Body of pancreas (tissue), 4 donors: Measurements from ENCODE around the gene DBX1. TPM values are rescaled to one million over a fixed set of nuclear protein-coding genes. Genes with fewer than 3 reads are reported as not detected.

Source experiments
- ATAC-seq: fragments of 150-250 bp; one replicate; pipeline ENCODE4 v1.9.1; 2016
- DNase-seq, 4 donors: peaks; one replicate each; pipeline ENCODE4 v3.0.0-alpha.2; 2019
- H3K27ac ChIP-seq, 4 donors: fragments of 200-600 bp; sonication (generic); 1 replicate in 3 of 4; 2 replicates in 1 of 4; pipeline versions ENCODE4 v1.5.1 to v1.6.1; 2016 to 2019; ENCODE audit warnings: mild to moderate bottlenecking in 1 of 4, mixed read lengths in 1 of 4, moderate library complexity in 1 of 4
- H3K27me3 ChIP-seq, 2 donors: fragments of 200-600 bp; sonication (generic); one replicate each; pipeline ENCODE4 v1.6.0; 2016; ENCODE audit warnings: mild to moderate bottlenecking in 1 of 2
- H3K36me3 ChIP-seq, 2 donors: fragments of 200-600 bp; sonication (generic); replicated peaks in 1 of 2; 2 replicates each; pipeline ENCODE4 v1.5.1; 2016; ENCODE audit warnings: low read depth in 2 of 2; ENCODE audit not compliant: insufficient read depth in 1 of 2
- H3K4me1 ChIP-seq: fragments of 200-600 bp; sonication (generic); one replicate; pipeline ENCODE4 v1.6.0; 2016
- H3K4me3 ChIP-seq, 2 donors: fragments of 200-600 bp; sonication (generic); 1 replicate in 1 of 2; 2 replicates in 1 of 2; pipeline ENCODE4 v1.5.1; 2016 to 2019
- H3K9me3 ChIP-seq, 3 donors: fragments of 200-600 bp; sonication (generic); 1 replicate in 2 of 3; 2 replicates in 1 of 3; pipeline ENCODE4 v1.5.1; 2016
- POLR2A ChIP-seq, 3 donors: fragments of 450-650 bp; IDR thresholded peaks; one replicate each; pipeline ENCODE4 v1.6.1; 2016; ENCODE audit warnings: antibody characterized with exemption in 3 of 3, mild to moderate bottlenecking in 2 of 3
- WGBS, 2 donors: methylation state at CpG; one replicate each; pipeline ENCODE4 v1.1.5; 2017; 5-methylcytosine and 5-hydroxymethylcytosine counted together
- intact Hi-C: fragments of 100-400 bp; cut with DNase I; formaldehyde crosslinking; loops from one replicate; pipeline ENCODE4 v1.15.1; 2023
- total RNA-seq, 2 donors: library from RNA; depleted of rRNA; stranded (reverse); fragments of >200 nt; gene quantifications; one replicate each; pipeline ENCODE4 v1.1.0, GENCODE V29; 2016
- TF ChIP-seq, protein P1 (sequence below), 7 experiments: fragments of 450-650 bp in 4 of 7; fragments of 200-600 bp in 3 of 7; sonication (generic) in 3 of 7; IDR thresholded peaks; one replicate each; pipeline ENCODE4 v1.5.1; 2016 to 2019; ENCODE audit warnings: antibody characterized with exemption in 7 of 7

Gene DBX1
- total RNA-seq, 2 donors from 2014 or later = not detected

DNA sequence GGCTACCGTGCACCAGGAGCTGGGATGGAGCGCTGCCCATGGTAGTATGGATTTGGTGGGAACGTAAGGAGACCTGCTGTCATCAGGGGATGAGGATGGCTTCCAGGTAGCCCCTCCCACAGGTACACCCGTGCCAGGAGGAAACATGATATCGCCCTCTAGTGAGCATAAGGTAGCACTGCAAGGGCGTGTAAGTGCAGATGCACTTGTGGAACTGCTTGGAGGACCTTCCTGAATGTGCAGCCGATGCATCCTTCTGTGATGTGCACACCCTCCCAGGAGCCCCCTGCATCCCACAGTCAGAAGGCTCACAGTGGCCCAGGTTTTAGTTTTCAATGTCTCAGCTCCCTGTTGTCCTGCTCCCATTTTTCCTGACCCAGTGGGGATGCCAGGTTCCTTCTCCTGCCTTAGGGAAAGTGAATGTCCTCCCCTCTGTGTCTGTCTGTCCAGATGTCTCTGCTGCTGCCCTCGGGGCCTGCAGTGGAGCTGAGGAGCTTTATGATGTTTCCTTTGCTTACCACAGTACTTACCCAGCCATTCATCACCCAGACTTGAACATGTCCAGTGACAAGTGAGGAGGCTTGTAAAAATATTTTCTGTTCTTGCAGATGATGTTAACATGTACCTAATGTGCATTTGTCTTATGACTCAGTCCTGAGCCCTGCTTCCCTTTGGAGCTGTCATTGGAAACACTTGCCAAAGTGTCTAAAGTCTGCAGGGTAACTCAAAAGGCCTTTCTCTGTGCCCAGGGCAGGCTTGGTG, 49.2 kb downstream of the DBX1 start:
- Histone ChIP-seq H3K36me3 (peaks cover 0 to 8% of the 10 kb centered on the region in 2 donors), H3K27me3 (no peaks in the 10 kb centered on the region), H3K27ac (peak overlapping the region in 2 of 4 donors; percentile 78 to 79), H3K4me1 (peaks cover 20% of the 10 kb centered on the region), H3K9me3 (no peaks in the 10 kb centered on the region), H3K4me3 (no peak overlapping the region)
- ATAC-seq (peak; percentile 61), DNase-seq (peak; percentile 64 to 69 (median 66))
- intact Hi-C loops = no loop called here
- TF ChIP-seq, protein P1, sequence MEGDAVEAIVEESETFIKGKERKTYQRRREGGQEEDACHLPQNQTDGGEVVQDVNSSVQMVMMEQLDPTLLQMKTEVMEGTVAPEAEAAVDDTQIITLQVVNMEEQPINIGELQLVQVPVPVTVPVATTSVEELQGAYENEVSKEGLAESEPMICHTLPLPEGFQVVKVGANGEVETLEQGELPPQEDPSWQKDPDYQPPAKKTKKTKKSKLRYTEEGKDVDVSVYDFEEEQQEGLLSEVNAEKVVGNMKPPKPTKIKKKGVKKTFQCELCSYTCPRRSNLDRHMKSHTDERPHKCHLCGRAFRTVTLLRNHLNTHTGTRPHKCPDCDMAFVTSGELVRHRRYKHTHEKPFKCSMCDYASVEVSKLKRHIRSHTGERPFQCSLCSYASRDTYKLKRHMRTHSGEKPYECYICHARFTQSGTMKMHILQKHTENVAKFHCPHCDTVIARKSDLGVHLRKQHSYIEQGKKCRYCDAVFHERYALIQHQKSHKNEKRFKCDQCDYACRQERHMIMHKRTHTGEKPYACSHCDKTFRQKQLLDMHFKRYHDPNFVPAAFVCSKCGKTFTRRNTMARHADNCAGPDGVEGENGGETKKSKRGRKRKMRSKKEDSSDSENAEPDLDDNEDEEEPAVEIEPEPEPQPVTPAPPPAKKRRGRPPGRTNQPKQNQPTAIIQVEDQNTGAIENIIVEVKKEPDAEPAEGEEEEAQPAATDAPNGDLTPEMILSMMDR (IDR thresholded peaks at IDR 0.05) = peak; percentile 70 to 87 (median 80)
- no peak for TF ChIP-seq POLR2A (IDR thresholded peaks at IDR 0.05)
- WGBS, 2 donors = 10 to 14% methylated on average over 5 to 8 of the region's 8 CpGs

DNA sequence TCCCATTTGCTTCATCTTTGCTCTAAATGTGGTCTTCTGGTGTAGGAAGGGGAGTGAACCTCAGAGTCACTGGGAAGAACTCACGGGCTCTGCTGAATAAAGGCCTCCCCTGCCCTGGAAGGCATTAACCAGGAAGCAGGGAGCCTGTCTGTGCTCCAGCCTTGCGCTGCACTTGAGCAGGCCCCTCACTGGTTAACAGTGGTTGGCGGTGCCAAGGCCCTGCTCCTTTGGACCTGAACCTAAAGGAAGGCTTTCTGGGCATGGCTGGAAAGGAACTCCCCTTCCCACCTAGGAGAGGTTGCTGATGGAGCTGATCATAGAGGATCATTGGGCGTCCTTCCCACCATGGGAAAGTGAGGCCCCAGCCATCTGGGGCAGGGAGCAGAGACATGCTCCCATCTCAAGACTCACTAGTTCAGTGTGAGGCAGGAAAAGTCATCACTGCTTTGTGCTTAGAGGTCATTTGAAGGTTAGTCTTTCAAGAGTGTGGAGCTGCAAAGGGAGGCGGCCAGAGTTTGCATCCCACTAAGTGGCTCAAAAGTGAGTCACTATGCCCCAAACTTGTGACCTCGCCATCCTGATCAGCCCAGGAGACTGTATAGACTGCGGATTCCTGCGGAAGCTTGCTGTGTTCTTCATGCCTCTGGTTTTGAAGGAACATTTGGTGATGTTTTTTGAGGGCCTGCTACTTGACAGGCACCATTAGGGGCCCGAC, 50.4 kb downstream of the DBX1 start:
- ATAC-seq (no peak), DNase-seq (no peak)
- Histone ChIP-seq H3K4me3 (no peak overlapping the region), H3K27ac (no peak overlapping the region), H3K27me3 (no peaks in the 10 kb centered on the region), H3K9me3 (no peaks in the 10 kb centered on the region), H3K36me3 (peaks cover 0 to 11% of the 10 kb centered on the region in 2 donors), H3K4me1 (peaks cover 20% of the 10 kb centered on the region)
- WGBS, 2 donors = 91 to 100% methylated on average over 9 of the region's 9 CpGs
- intact Hi-C loops = loop anchor here (10.0 kb wide), 1 partner anchor 165 kb away; no protein-coding TSS in a partner anchor
- TF ChIP-seq, protein P1 (IDR thresholded peaks at IDR 0.05) = no peak
- no peak for TF ChIP-seq POLR2A (IDR thresholded peaks at IDR 0.05)

Other genes with a start within 250 kb of the DBX1 start
- 10 to 100 TPM; 23.1 to 37.1 TPM for gene HTATIP2, start 203.2 kb upstream of the DBX1 start, total RNA-seq
- gene PRMT3, start 227.2 kb upstream of the DBX1 start, total RNA-seq = 10 to 100 TPM; 15.6 to 20.4 TPM